ENCODE results near the gene TRMT44. TPM values are rescaled to one million over a fixed set of nuclear protein-coding genes. Genes with fewer than 3 reads are reported as not detected.

TRMT44 gene
- total RNA-seq, 1 donor from 2014 or later = 20.1 TPM

DNA sequence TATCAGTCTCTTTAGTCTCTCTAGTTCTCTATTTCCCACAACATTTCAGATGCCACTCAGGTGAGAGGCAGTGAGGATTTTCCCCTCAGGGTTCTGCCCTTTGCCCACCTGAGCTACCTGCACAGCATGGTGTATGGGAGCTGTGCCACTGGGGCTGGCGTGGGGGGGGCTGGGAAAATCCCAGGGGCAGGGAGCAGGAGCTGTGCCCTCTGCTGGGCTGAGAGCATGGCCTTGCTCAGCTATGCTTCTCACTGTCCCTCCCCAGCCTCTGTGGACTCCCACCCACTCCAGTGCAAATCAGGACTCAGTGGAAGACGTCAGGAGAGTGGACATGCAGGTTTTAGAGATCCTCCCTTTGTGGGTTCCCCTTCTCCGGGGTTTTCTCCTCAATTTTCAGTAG, 57.2 kb downstream of the TRMT44 start:
- peaks cover 2% of the 10 kb centered on the region for H3K9me3 Mint-ChIP-seq
- no peaks in the 10 kb centered on the region for H3K27me3 Mint-ChIP-seq (ENCODE audit: low read depth)
- H3K36me3 Mint-ChIP-seq (ENCODE audit: low read depth) = no peaks in the 10 kb centered on the region
- TF ChIP-seq, protein P1, sequence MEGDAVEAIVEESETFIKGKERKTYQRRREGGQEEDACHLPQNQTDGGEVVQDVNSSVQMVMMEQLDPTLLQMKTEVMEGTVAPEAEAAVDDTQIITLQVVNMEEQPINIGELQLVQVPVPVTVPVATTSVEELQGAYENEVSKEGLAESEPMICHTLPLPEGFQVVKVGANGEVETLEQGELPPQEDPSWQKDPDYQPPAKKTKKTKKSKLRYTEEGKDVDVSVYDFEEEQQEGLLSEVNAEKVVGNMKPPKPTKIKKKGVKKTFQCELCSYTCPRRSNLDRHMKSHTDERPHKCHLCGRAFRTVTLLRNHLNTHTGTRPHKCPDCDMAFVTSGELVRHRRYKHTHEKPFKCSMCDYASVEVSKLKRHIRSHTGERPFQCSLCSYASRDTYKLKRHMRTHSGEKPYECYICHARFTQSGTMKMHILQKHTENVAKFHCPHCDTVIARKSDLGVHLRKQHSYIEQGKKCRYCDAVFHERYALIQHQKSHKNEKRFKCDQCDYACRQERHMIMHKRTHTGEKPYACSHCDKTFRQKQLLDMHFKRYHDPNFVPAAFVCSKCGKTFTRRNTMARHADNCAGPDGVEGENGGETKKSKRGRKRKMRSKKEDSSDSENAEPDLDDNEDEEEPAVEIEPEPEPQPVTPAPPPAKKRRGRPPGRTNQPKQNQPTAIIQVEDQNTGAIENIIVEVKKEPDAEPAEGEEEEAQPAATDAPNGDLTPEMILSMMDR (conservative IDR thresholded peaks at IDR 0.05) = no peak
- H3K27ac Mint-ChIP-seq (ENCODE audit: unreplicated experiment) = no peak overlapping the region
- peaks cover 9% of the 10 kb centered on the region for H3K4me1 Mint-ChIP-seq
- no peak overlapping the region for H3K4me3 Mint-ChIP-seq
- DNase-seq (ENCODE audit: low read depth, low spot score) = no peak

- TF ChIP-seq, protein P1 (conservative IDR thresholded peaks at IDR 0.05) = no peak
- H3K4me3 Mint-ChIP-seq = no peak overlapping the region
- no peaks in the 10 kb centered on the region for H3K4me1 Mint-ChIP-seq
- no peak overlapping the region for H3K27ac Mint-ChIP-seq (ENCODE audit: unreplicated experiment)
- peaks cover 3% of the 10 kb centered on the region for H3K27me3 Mint-ChIP-seq (ENCODE audit: low read depth)
- H3K9me3 Mint-ChIP-seq = peaks cover 2% of the 10 kb centered on the region
- no peaks in the 10 kb centered on the region for H3K36me3 Mint-ChIP-seq (ENCODE audit: low read depth)
- no peak for DNase-seq (ENCODE audit: low read depth, low spot score)
Measured at GRCh38 chr4:8500966-8501365, 60.4 kb downstream of the TRMT44 start.

DNA sequence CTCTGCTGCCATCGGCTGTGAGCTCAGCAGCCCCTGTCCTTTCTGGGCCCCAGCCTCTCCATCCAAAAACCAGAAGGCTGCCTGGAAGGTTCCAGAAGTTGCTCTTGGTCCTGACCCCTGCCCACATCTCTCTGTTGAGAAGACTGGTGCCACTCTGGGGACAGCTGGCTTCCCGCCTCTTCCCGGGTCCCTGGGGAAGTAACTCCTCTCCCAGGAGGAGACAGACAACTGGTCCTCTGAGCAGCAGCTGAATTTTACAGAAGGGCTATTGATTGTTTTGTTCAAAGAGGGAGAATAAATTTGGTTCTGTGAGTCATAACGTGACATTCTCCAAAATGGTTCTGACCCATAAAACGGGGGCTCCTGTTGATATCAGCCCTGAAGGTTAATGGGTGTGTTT, 61.2 kb downstream of the TRMT44 start:
- no peak for DNase-seq (ENCODE audit: low read depth, low spot score)
- Mint-ChIP-seq H3K27ac (ENCODE audit: unreplicated experiment) (no peak overlapping the region), H3K27me3 (ENCODE audit: low read depth) (peaks cover 3% of the 10 kb centered on the region), H3K36me3 (ENCODE audit: low read depth) (no peaks in the 10 kb centered on the region), H3K4me3 (no peak overlapping the region), H3K4me1 (no peaks in the 10 kb centered on the region), H3K9me3 (peaks cover 2% of the 10 kb centered on the region)
- TF ChIP-seq, protein P1 (conservative IDR thresholded peaks at IDR 0.05) = no peak

GRCh38 chr4:8502371-8502770, 61.8 kb downstream of the TRMT44 start:
- no peak overlapping the region for H3K27ac Mint-ChIP-seq (ENCODE audit: unreplicated experiment)
- DNase-seq (ENCODE audit: low read depth, low spot score) = no peak
- TF ChIP-seq, protein P1 (conservative IDR thresholded peaks at IDR 0.05) = no peak
- H3K9me3 Mint-ChIP-seq = peaks cover 2% of the 10 kb centered on the region
- no peaks in the 10 kb centered on the region for H3K4me1 Mint-ChIP-seq
- peaks cover 3% of the 10 kb centered on the region for H3K27me3 Mint-ChIP-seq (ENCODE audit: low read depth)
- no peak overlapping the region for H3K4me3 Mint-ChIP-seq
- H3K36me3 Mint-ChIP-seq (ENCODE audit: low read depth) = no peaks in the 10 kb centered on the region

DNA sequence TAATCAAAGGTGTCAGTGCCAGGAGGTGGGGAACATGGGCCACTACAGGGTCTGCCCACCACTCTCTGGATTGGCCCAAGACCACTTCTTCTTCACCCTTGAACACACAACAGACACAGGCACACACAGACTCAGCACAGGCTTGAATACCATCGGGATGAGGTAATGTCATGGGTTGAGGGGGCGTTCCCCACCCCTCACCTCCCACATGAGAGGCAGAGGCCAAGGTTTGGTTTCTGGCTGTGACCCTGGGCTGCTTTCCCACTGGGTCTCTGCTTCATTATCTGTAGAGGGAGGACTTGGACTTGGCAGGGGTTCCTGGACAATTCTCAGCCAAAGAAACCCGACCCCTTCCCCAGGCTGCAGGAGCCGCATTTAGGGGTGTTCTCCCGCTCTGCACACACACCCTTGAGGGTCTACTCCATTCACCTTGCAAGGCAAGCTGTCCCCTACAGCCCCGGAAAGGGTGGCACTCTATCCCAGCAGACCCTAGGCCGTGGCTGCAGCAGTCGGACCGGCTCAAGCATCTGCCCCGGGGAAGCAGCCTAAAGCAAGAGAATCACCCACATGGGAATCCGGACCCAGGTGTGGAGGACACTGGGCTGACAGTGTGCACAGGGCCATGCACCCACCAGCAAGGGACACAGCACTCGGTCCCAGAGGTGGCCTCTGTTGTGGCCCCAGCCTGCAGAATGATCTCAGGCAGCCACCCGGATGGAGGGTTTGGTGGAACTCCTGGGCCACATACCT, 62.4 kb downstream of the TRMT44 start:
- TF ChIP-seq, protein P1 (conservative IDR thresholded peaks at IDR 0.05) = no peak
- Mint-ChIP-seq H3K27ac (ENCODE audit: unreplicated experiment) (no peak overlapping the region), H3K4me3 (no peak overlapping the region)

More for the DNA sequence above, 62.4 kb downstream of the TRMT44 start:
- Mint-ChIP-seq H3K9me3 (peaks cover 2% of the 10 kb centered on the region), H3K27me3 (ENCODE audit: low read depth) (peaks cover 3% of the 10 kb centered on the region), H3K4me1 (no peaks in the 10 kb centered on the region), H3K36me3 (ENCODE audit: low read depth) (no peaks in the 10 kb centered on the region)
- DNase-seq (ENCODE audit: low read depth, low spot score) = no peak
